PC-9 (cell line): ENCODE results near the gene GABRG1.

Source experiments
- EZH2 ChIP-seq: fragments of 200-600 bp; sonication (generic); IDR thresholded peaks from 2 replicates; pipeline ENCODE4 v1.8.0; 2017; ENCODE audit warnings: antibody characterized with exemption, low read depth
- TF ChIP-seq, protein P1 (sequence below): fragments of 200-600 bp; sonication (generic); conservative IDR thresholded peaks from 2 replicates; pipeline ENCODE4 v1.6.1; 2017; ENCODE audit warnings: mixed run types, antibody characterized with exemption, mild to moderate bottlenecking, moderate library complexity

DNA sequence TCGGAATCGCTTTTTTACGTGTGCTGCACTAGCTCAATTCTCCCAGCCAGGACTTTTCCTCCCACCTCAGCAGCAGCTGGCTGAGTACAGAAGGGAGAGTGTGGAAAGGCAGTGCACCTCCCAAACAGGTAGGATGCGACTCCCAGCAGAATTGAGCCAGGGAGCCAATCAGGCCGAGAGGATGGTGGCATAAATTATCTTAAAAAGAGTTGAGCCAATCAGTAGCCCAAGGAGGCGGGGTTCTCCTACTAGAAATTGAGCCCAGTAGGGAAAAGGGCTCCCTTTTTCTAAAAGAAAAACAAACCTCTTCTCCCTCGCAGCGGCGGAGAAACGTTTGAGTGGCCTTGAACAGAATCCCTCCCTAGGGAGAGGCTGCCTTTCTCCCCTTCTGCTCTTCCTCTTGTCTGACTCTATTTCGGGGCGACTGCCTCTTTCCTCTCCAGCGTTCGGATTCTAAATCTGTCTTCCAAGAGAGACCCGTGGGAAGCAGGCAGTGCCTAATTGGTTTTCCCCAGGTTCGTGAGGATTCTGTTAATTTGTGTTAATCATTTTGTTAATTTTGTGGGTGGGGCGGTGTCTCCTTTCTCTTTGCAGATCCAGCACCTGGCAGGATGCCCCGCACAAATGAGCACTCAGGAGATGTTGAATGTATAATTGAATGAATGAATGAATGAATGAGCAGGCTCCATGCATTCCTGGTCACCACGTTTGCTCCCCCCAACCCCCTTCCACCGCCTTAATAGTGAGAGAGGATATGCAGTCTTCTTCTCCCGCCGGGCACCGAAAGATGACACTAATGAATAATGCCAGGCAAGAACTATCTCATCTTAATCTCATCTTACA, at the start of gene GABRG1:
- TF ChIP-seq, protein P1, sequence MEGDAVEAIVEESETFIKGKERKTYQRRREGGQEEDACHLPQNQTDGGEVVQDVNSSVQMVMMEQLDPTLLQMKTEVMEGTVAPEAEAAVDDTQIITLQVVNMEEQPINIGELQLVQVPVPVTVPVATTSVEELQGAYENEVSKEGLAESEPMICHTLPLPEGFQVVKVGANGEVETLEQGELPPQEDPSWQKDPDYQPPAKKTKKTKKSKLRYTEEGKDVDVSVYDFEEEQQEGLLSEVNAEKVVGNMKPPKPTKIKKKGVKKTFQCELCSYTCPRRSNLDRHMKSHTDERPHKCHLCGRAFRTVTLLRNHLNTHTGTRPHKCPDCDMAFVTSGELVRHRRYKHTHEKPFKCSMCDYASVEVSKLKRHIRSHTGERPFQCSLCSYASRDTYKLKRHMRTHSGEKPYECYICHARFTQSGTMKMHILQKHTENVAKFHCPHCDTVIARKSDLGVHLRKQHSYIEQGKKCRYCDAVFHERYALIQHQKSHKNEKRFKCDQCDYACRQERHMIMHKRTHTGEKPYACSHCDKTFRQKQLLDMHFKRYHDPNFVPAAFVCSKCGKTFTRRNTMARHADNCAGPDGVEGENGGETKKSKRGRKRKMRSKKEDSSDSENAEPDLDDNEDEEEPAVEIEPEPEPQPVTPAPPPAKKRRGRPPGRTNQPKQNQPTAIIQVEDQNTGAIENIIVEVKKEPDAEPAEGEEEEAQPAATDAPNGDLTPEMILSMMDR, result no peak
- no peak for TF ChIP-seq EZH2
